Measurements from ENCODE around the gene DNMT3L. TPM values are rescaled to one million over a fixed set of nuclear protein-coding genes. Genes with fewer than 3 reads are reported as not detected.

Gene DNMT3L
- total RNA-seq, 2 donors from 2014 or later: not detected

GRCh38 chr21:44296103-44296519 is 34.4 kb upstream of the DNMT3L start:
- no peak for ATAC-seq
- intact Hi-C loops (cut with DNase I, micrococcal nuclease): no loop called here
- no peak for DNase-seq

GRCh38 chr21:44295646-44296045 is 33.9 kb upstream of the DNMT3L start:
- intact Hi-C loops (cut with DNase I, micrococcal nuclease): no loop called here
- no peak for DNase-seq

GRCh38 chr21:44295163-44295573 is 33.5 kb upstream of the DNMT3L start:
- DNase-seq: no peak
- intact Hi-C loops (cut with DNase I, micrococcal nuclease): no loop called here
- ATAC-seq: no peak

More at GRCh38 chr21:44295646-44296045, 33.9 kb upstream of the DNMT3L start:
- ATAC-seq: no peak

GRCh38 chr21:44294391-44295162 is 32.9 kb upstream of the DNMT3L start:
- intact Hi-C loops (cut with DNase I, micrococcal nuclease): no loop called here
- DNase-seq (peak in 1 of 2 donors; percentile 60), ATAC-seq (no peak)

- DNase-seq (no peak), ATAC-seq (no peak)
- intact Hi-C loops (cut with DNase I, micrococcal nuclease): no loop called here
Measured at GRCh38 chr21:44293551-44294231, 32.0 kb upstream of the DNMT3L start.

GRCh38 chr21:44292812-44293195 is 31.1 kb upstream of the DNMT3L start:
- ATAC-seq: no peak
- intact Hi-C loops (cut with DNase I, micrococcal nuclease): no loop called here
- DNase-seq: peak in 1 of 2 donors; percentile 5

- intact Hi-C loops (cut with DNase I, micrococcal nuclease): no loop called here
- ATAC-seq (no peak), DNase-seq (peak in 1 of 2 donors; percentile 11)
Measured at GRCh38 chr21:44291936-44292811, 30.5 kb upstream of the DNMT3L start.

- ATAC-seq (no peak), DNase-seq (peak in 1 of 2 donors; percentile 3)
- intact Hi-C loops (cut with DNase I, micrococcal nuclease): no loop called here
Measured at GRCh38 chr21:44291078-44291935, 29.6 kb upstream of the DNMT3L start.

- intact Hi-C loops (cut with DNase I, micrococcal nuclease): no loop called here
- ATAC-seq (no peak), DNase-seq (peak in 1 of 2 donors; percentile 2)
Measured at GRCh38 chr21:44290327-44291077, 28.8 kb upstream of the DNMT3L start.

- intact Hi-C loops (cut with DNase I, micrococcal nuclease): no loop called here
- ATAC-seq (no peak), DNase-seq (no peak)
Measured at GRCh38 chr21:44289381-44290010, 27.8 kb upstream of the DNMT3L start.

GRCh38 chr21:44288251-44289110 is 26.8 kb upstream of the DNMT3L start:
- ATAC-seq: no peak
- intact Hi-C loops (cut with DNase I, micrococcal nuclease): no loop called here
- peak in 1 of 2 donors; percentile 16 for DNase-seq

GRCh38 chr21:44286716-44287632 is 25.3 kb upstream of the DNMT3L start:
- DNase-seq: peak in 1 of 2 donors; percentile 13
- no peak for ATAC-seq

GRCh38 chr21:44286086-44286715 is 24.5 kb upstream of the DNMT3L start:
- ATAC-seq (no peak), DNase-seq (peak in 1 of 2 donors; percentile 20)
- intact Hi-C loops (cut with DNase I, micrococcal nuclease): no loop called here

More at GRCh38 chr21:44286716-44287632, 25.3 kb upstream of the DNMT3L start:
- intact Hi-C loops (cut with DNase I, micrococcal nuclease): no loop called here

GRCh38 chr21:44285138-44285992 is 23.7 kb upstream of the DNMT3L start, which contains the start of gene AIRE:
Gene AIRE, plus strand, starts transcription at chr21:44285876. Its CDS starts 131 bp downstream, at chr21:44286007.
- ATAC-seq (peak; percentile 41), DNase-seq (peak in 1 of 2 donors; percentile 26)
- intact Hi-C loops (cut with DNase I, micrococcal nuclease): no loop called here
